GM12891 (cell line): ENCODE measurements around the gene ODF2.

Experiments
- PAX5 ChIP-seq: IDR thresholded peaks from 2 replicates; pipeline ENCODE4 v1.6.1; 2011; ENCODE audit warnings: low read length, moderate library complexity, mild to moderate bottlenecking; ENCODE audit not compliant: insufficient read depth, severe bottlenecking
- POLR2A ChIP-seq: IDR thresholded peaks from 2 replicates; pipeline ENCODE4 v1.6.1; 2011; ENCODE audit warnings: low read depth, low read length, control low read depth
- POLR2AphosphoS5 ChIP-seq: IDR thresholded peaks from 2 replicates; pipeline ENCODE4 v1.6.1; 2011; ENCODE audit warnings: low read depth, low read length, control low read depth
- POU2F2 ChIP-seq: IDR thresholded peaks from 2 replicates; pipeline ENCODE4 v1.6.1; 2011; ENCODE audit warnings: low read depth, mild to moderate bottlenecking, control low read depth, low read length, moderate library complexity
- TAF1 ChIP-seq: IDR thresholded peaks from 2 replicates; pipeline ENCODE4 v1.6.1; 2011; ENCODE audit warnings: low read depth, low read length, control low read depth

DNA sequence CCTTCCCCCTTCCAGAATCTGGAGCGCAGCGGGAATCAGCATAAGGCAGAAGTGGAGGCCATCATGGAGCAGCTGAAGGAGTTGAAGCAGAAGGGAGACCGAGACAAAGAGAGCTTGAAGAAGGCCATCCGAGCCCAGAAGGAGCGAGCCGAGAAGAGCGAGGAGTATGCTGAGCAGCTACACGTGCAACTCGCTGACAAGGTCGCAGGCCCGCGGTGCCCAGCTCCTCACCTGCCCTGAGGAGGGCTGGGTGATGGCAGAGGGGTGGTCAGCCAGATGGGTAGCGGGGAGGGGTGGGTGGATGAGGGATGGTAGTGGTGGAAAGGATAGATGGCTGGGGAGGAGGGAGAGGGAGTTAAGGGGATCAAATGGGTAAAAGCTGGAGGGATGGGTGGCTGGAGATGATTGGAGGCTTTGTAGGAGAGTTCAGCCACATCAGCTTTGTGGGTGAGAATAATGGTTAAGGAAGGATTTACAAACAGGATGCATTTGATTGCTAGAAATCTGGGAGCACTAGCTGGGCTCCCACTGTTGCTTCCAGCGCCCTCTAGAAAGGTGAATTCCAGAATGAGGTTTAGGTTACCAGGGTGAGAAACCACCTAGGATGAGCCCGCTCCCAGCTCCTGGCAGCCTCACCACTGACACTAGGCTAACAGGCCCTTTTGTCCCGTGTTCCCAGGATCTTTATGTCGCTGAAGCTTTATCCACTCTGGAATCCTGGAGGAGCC is 29.0 kb downstream of the ODF2 start:
- TF ChIP-seq TAF1 (no peak), POLR2A (no peak), POLR2AphosphoS5 (no peak), PAX5 (no peak), POU2F2 (no peak)
